IMR-90 (cell line): ENCODE results near the gene PRR33. TPM values are rescaled to one million over a fixed set of nuclear protein-coding genes. Genes with fewer than 3 reads are reported as not detected.

Source experiments
- ATAC-seq: fragments of 200-7000 bp; cut with Tn5 transposase; 2 replicates; pipeline ENCODE4 v1.9.1; 2020; ENCODE audit warnings: low read depth, mild to moderate bottlenecking, moderate library complexity
- BruUV-seq: library from RNA; stranded (reverse); fragments of 400-500 nt; replicated peaks from 2 replicates; lab custom pipeline; 2021; lab: Mats Ljungman, UMichigan
- CTCF ChIA-PET: fragments of 300-600 bp; formaldehyde crosslinking; extraction: SDS; loops from one replicate; lab custom pipeline; 2021; ENCODE audit warnings: antibody characterized with exemption; lab: Yijun Ruan, JAX
- POLR2A ChIA-PET: fragments of 300-600 bp; sonication (Branson Sonifier 250); formaldehyde crosslinking; loops from one replicate; lab custom pipeline; 2022; ENCODE audit warnings: antibody characterized with exemption; ENCODE audit not compliant: unreplicated experiment; lab: Charles Lee
- DNase-seq: peaks from one replicate; pipeline ENCODE4 v3.0.0; 2013
- H2AFZ ChIP-seq: replicated peaks from 2 replicates; pipeline ENCODE3; 2013; ENCODE audit warnings: low read length, mild to moderate bottlenecking; ENCODE audit not compliant: poor library complexity
- H2AK5ac ChIP-seq: 2 replicates; pipeline ENCODE4 v1.6.1; 2013; ENCODE audit warnings: low read depth, low read length, inconsistent platforms
- H2AK9ac ChIP-seq: replicated peaks from 2 replicates; pipeline ENCODE3; 2013; ENCODE audit warnings: mild to moderate bottlenecking, low read depth, low read length, moderate library complexity; ENCODE audit not compliant: poor library complexity
- H2BK120ac ChIP-seq: 2 replicates; pipeline ENCODE4 v1.6.1; 2013; ENCODE audit warnings: low read depth, low read length, inconsistent platforms
- H2BK15ac ChIP-seq: 3 replicates; pipeline ENCODE4 v1.6.1; 2013; ENCODE audit warnings: low read depth, low read length, inconsistent platforms
- H2BK20ac ChIP-seq: 2 replicates; pipeline ENCODE4 v1.6.1; 2013; ENCODE audit warnings: low read depth, mild to moderate bottlenecking, inconsistent platforms, low read length, moderate library complexity
- H2BK5ac ChIP-seq: 2 replicates; pipeline ENCODE4 v1.6.1; 2013; ENCODE audit warnings: mild to moderate bottlenecking, low read depth, low read length, inconsistent platforms; ENCODE audit not compliant: poor library complexity, severe bottlenecking
- H3K14ac ChIP-seq: replicated peaks from 2 replicates; pipeline ENCODE4 v1.6.1; 2013; ENCODE audit warnings: low read depth, low read length, inconsistent platforms
- H3K18ac ChIP-seq: 2 replicates; pipeline ENCODE4 v1.6.1; 2013; ENCODE audit warnings: low read depth, low read length, control low read depth
- H3K23ac ChIP-seq: 2 replicates; pipeline ENCODE4 v1.6.1; 2013; ENCODE audit warnings: low read depth, low read length, inconsistent platforms
- H3K27ac ChIP-seq: 2 replicates; pipeline ENCODE4 v1.5.1; 2013; ENCODE audit warnings: mild to moderate bottlenecking, control low read depth, low read length; ENCODE audit not compliant: insufficient read depth
- H3K27me3 ChIP-seq: 2 replicates; pipeline ENCODE4 v1.6.1; 2013; ENCODE audit warnings: low read length; ENCODE audit not compliant: control insufficient read depth, insufficient read depth
- H3K36me3 ChIP-seq: 2 replicates; pipeline ENCODE4 v1.6.1; 2013; ENCODE audit warnings: low read length, mixed read lengths; ENCODE audit not compliant: control insufficient read depth, insufficient read depth
- H3K4ac ChIP-seq: 2 replicates; pipeline ENCODE4 v1.6.1; 2013; ENCODE audit warnings: low read depth, low read length, inconsistent platforms
- H3K4me1 ChIP-seq: 2 replicates; pipeline ENCODE4 v1.6.1; 2013; ENCODE audit warnings: low read length, mixed read lengths; ENCODE audit not compliant: control insufficient read depth, insufficient read depth
- H3K4me2 ChIP-seq: 2 replicates; pipeline ENCODE4 v1.6.1; 2013; ENCODE audit warnings: low read depth, mild to moderate bottlenecking, control low read depth, low read length, moderate library complexity
- H3K4me3 ChIP-seq: 2 replicates; pipeline ENCODE4 v1.5.1; 2013; ENCODE audit warnings: low read depth, mild to moderate bottlenecking, control low read depth, low read length, moderate library complexity; ENCODE audit not compliant: insufficient read depth
- H3K56ac ChIP-seq: 2 replicates; pipeline ENCODE4 v1.6.1; 2013; ENCODE audit warnings: low read length, inconsistent platforms; ENCODE audit not compliant: insufficient read depth; ENCODE audit errors: extremely low read depth
- H3K79me1 ChIP-seq, 2 experiments: 2 replicates each; pipeline ENCODE4 v1.6.1; 2013; ENCODE audit warnings: low read length in 2 of 2, inconsistent platforms in 1 of 2, low read depth in 1 of 2
- H3K9ac ChIP-seq: 2 replicates; pipeline ENCODE4 v1.6.1; 2013; ENCODE audit warnings: low read depth, low read length, control low read depth
- H3K9me1 ChIP-seq: 2 replicates; pipeline ENCODE4 v1.6.1; 2013; ENCODE audit warnings: low read length, inconsistent platforms; ENCODE audit not compliant: insufficient read depth
- H3K9me3 ChIP-seq: 2 replicates; pipeline ENCODE4 v1.6.1; 2013; ENCODE audit warnings: low read length; ENCODE audit not compliant: control insufficient read depth, insufficient read depth
- H4K20me1 ChIP-seq: 2 replicates; pipeline ENCODE4 v1.6.1; 2013; ENCODE audit warnings: low read length, inconsistent platforms; ENCODE audit not compliant: insufficient read depth
- H4K5ac ChIP-seq: 2 replicates; pipeline ENCODE4 v1.6.1; 2013; ENCODE audit warnings: mild to moderate bottlenecking, low read depth, low read length, control low read depth
- H4K8ac ChIP-seq, 2 experiments: 2 replicates each; pipeline ENCODE4 v1.6.1; 2013; ENCODE audit warnings: low read depth in 2 of 2, low read length in 2 of 2, control low read depth in 1 of 2, inconsistent platforms in 1 of 2
- H4K91ac ChIP-seq: 2 replicates; pipeline ENCODE4 v1.6.1; 2013; ENCODE audit warnings: low read depth, low read length, inconsistent platforms; ENCODE audit not compliant: insufficient read depth
- RCOR1 ChIP-seq: IDR thresholded peaks from 2 replicates; pipeline ENCODE4 v1.6.1; 2012; ENCODE audit warnings: mild to moderate bottlenecking, low read length, improper control_type of control experiment; ENCODE audit not compliant: insufficient replicate concordance
- SMC3 ChIP-seq: fragments of 150-350 bp; IDR thresholded peaks from 2 replicates; pipeline ENCODE4 v1.6.1; 2016; ENCODE audit warnings: low read depth, mild to moderate bottlenecking, antibody characterized with exemption, low read length, moderate library complexity
- WGBS, 2 experiments: methylation state at CpG; one replicate each; pipeline versions ENCODE4 v1.1.5 to v1.1.7; 2013; ENCODE audit warnings: missing lambda C conversion rate in 2 of 2; ENCODE audit not compliant: insufficient read length in 1 of 2; ENCODE audit errors: extremely low coverage in 2 of 2; 5-methylcytosine and 5-hydroxymethylcytosine counted together
- dilution Hi-C: fragments of 300-500 bp; cut with HindIII; formaldehyde crosslinking; loops from one replicate; pipeline ENCODE4 v1.14.3; 2018; ENCODE audit warnings: low sequenced_read_pairs; ENCODE audit not compliant: unreplicated experiment
- in situ Hi-C: fragments of 300-500 bp; cut with MboI; formaldehyde crosslinking; loops from 3 replicates; pipeline ENCODE4 v1.14.3; 2019; ENCODE audit warnings: low sequenced_read_pairs, inconsistent platforms, mixed read lengths
- intact Hi-C: fragments of 100-400 bp; cut with micrococcal nuclease; formaldehyde crosslinking; loops from 2 replicates; pipeline ENCODE4 v1.10.0; 2022
- polyA plus RNA-seq, 3 experiments: library from polyadenylated mRNA; depleted of rRNA; stranded (reverse); fragments of >200 nt; gene quantifications; 2 replicates each; pipeline ENCODE4 v1.2.3, GENCODE V29; 2012; ENCODE audit warnings: low replicate concordance in 1 of 3
- total RNA-seq: library from RNA; depleted of rRNA; stranded (reverse); fragments of >200 nt; gene quantifications from 2 replicates; pipeline ENCODE4 v1.2.3, GENCODE V29; 2012

PRR33 gene
- total and polyA plus RNA-seq, 2 of the 4 experiments (the other 2 are of a cell fraction) = not detected

GRCh38 chr11:1934335-1935155 lies 42.9 kb upstream of the PRR33 start (continued):
- no peak for TF ChIP-seq SMC3

- Histone ChIP-seq H3K27me3 (peaks cover 14% of the 10 kb centered on the region; the same call in 1 of the 2 replicates), H2BK5ac (no peak overlapping the region)
Observed at GRCh38 chr11:1933416-1934334, 42.0 kb upstream of the PRR33 start.

More at GRCh38 chr11:1933416-1934334, 42.0 kb upstream of the PRR33 start:
- Histone ChIP-seq H2BK120ac (no peak overlapping the region), H3K4me3 (no peak overlapping the region), H3K23ac (no peak overlapping the region), H3K4me2 (no peak overlapping the region), H3K14ac (no peak overlapping the region), H4K20me1 (no peaks in the 10 kb centered on the region), H2AK9ac (no peak overlapping the region), H2BK15ac (no peak overlapping the region), H3K36me3 (no peaks in the 10 kb centered on the region), H3K27ac (no peak overlapping the region), H4K8ac (no peak overlapping the region), H3K9me1 (no peaks in the 10 kb centered on the region), H3K9me3 (no peaks in the 10 kb centered on the region), H3K4ac (no peak overlapping the region), H2AK5ac (no peak overlapping the region), H3K18ac (no peak overlapping the region), H3K79me1 (no peaks in the 10 kb centered on the region), H3K4me1 (no peaks in the 10 kb centered on the region), H2AFZ (no peak overlapping the region), H4K91ac (no peak overlapping the region), H3K9ac (no peak overlapping the region), H2BK20ac (no peak overlapping the region), H3K56ac (no peak overlapping the region), H4K5ac (no peak overlapping the region)
- in situ Hi-C loops = no loop called here
- CTCF ChIA-PET = no interaction called here
- intact Hi-C loops = no loop called here
- no peak for DNase-seq
- no TSS peak for BruUV-seq
- TF ChIP-seq SMC3 (no peak), RCOR1 (no peak)
- POLR2A ChIA-PET = no interaction called here
- no peak for ATAC-seq
- dilution Hi-C loops = no loop called here
- 100% methylated on average over 2 of the region's 18 CpGs; no CpG with 5 or more reads in 1 of the 2 experiments for WGBS, 2 experiments
